Stomach smooth muscle (tissue), 2 donors: ENCODE results near the gene CTSF.
"Not testable (repeated sequence)": the region's sequence is repeated elsewhere in the genome, so short reads cannot be mapped to it uniquely, and the experiment has no call there.

Experiments
- H3K27ac ChIP-seq: one replicate; pipeline ENCODE4 v1.7.0; 2013; ENCODE audit warnings: mild to moderate bottlenecking, low read length, inconsistent platforms
- H3K27me3 ChIP-seq, 2 donors: one replicate each; pipeline ENCODE4 v1.7.0; 2013; ENCODE audit warnings: low read length in 2 of 2; ENCODE audit not compliant: insufficient read depth in 2 of 2, control insufficient read depth in 1 of 2
- H3K36me3 ChIP-seq, 2 donors: one replicate each; pipeline ENCODE4 v1.7.0; 2013; ENCODE audit warnings: low read length in 2 of 2; ENCODE audit not compliant: control insufficient read depth in 2 of 2, insufficient read depth in 2 of 2
- H3K4me1 ChIP-seq: one replicate; pipeline ENCODE4 v1.7.0; 2013; ENCODE audit warnings: low read length; ENCODE audit not compliant: control insufficient read depth, insufficient read depth
- H3K4me3 ChIP-seq, 2 donors: one replicate each; pipeline ENCODE4 v1.7.0; 2013; ENCODE audit warnings: low read length in 2 of 2
- H3K9ac ChIP-seq, 2 donors: one replicate each; pipeline ENCODE4 v1.7.0; 2013; ENCODE audit warnings: low read length in 2 of 2, mild to moderate bottlenecking in 1 of 2
- H3K9me3 ChIP-seq, 2 donors: one replicate each; pipeline ENCODE4 v1.7.0; 2013; ENCODE audit warnings: low read length in 2 of 2; ENCODE audit not compliant: control insufficient read depth in 2 of 2
- donor health status: healthy.
- donor health status: Pancreatic carcinoma.

The CTSF gene

DNA sequence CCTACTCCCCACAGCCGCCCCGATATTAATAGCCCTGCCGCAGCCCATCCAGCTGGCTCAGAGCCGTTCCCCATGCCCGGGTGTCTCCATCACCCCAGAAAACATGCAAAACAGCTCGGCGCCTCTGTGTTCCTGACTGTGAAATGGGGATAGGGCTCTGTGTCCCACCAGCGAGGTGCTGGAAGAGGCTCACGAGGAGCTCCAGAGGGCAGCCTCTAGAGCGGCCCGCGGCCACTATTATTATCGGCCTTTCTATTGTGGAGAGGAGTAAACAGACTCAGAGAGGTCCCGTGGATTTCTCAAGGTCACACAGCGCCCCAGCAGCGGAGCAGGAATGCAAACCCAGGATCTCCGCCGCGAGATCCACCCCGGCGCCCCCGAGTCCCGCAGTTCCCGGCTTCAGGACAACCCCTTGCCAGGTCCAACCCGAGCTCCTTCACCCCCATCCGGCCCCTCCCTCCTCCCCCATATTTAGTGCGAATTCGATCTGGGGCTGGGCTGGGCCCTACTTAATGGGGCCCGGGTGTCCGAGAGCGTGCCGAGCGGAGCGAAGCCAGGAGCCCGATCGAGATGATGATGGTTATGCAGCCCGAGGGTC, 21.9 kb downstream of the CTSF start, which contains the start of gene ACTN3:
TSS of gene ACTN3 (plus strand) at position 536 of the 598 bp plus-strand sequence. CDS start at position 571, 35 bp downstream.
- Histone ChIP-seq H3K4me1 (peaks cover 33% of the 10 kb centered on the region), H3K27me3 (no peaks in the 10 kb centered on the region)

DNA sequence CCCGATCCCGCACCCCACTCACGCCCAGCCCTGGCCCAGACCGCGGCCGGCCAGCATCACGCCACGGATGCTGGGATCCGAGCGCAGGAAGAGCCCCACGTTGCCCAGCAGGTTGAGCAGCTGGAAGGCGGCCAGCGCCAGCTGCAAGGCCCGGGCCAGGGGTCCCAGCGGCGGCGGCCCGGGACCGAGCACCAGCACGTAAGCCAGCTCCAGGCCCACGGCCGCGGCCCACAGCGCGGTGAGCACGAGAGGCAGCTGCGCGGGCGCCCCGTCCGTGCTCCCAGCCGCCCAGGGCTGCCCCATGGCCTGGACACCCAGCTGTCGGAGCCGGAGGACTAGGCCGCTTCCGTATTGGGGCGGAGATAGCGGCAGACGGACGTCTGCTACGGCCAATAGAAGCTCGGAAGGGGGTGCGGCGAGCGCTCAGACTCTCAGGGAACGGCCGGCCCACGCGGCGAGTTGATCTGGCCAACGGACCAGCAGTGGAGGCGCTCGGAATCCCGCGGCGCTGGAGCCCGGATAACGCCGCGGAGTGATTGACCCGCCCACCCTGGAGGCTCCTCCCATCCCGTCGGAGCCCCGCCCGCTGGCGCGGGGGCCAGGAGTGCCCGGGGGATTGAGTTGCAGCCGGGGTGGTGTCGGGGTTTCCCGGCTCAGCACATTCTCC, 22.6 kb downstream of the CTSF start, which contains the start of gene ZDHHC24:
TSS of gene ZDHHC24 (minus strand) at position 348 of the 667 bp plus-strand sequence. CDS start at position 303, 45 bp downstream.
- peak within 1 kb of the TSS; percentile 78 to 81 for H3K9ac ChIP-seq
- peak within 1 kb of the TSS; percentile 75 to 80 for H3K4me3 ChIP-seq
- peak within 1 kb of the TSS; percentile 60 for H3K27ac ChIP-seq
- H3K36me3 ChIP-seq = peaks cover 11 to 14% of the 10 kb centered on the region in 2 donors
- H3K4me1 ChIP-seq = peaks cover 33% of the 10 kb centered on the region
- no peaks in the 10 kb centered on the region for H3K27me3 ChIP-seq
- H3K9me3 ChIP-seq = no peaks in the 10 kb centered on the region

More for the DNA sequence above, 21.9 kb downstream of the CTSF start, which contains the start of gene ACTN3:
- H3K27ac ChIP-seq = peak within 1 kb of the TSS; percentile 60
- no peaks in the 10 kb centered on the region for H3K9me3 ChIP-seq
- peak within 1 kb of the TSS; percentile 75 to 80 for H3K4me3 ChIP-seq
- peaks cover 10 to 14% of the 10 kb centered on the region in 2 donors for H3K36me3 ChIP-seq
- H3K9ac ChIP-seq = peak within 1 kb of the TSS; percentile 78 to 81

DNA sequence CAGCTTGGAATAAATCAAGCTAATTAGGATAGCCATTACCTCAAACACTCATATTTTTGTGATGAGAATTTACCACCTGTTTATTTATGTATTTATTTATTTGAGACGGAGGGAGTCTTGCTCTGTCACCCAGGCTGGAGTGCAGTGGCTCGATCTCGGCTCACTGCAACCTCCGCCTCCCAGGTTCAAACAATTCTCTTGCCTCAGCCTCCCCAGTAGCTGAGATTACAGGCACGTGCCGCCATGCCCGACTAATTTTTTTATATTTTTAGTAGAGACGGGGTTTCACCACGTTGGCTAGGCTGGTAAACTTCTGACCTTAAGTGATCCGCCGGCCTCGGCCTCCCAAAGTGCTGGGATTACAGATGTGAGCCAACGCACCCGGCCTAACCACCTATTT, 23.5 kb downstream of the CTSF start:
- Histone ChIP-seq H3K9ac (peak overlapping the region; percentile 78 to 81), H3K4me3 (peak overlapping the region; percentile 73 to 80), H3K4me1 (peaks cover 33% of the 10 kb centered on the region), H3K36me3 (peaks cover 13 to 14% of the 10 kb centered on the region in 2 donors)
- H3K9me3 ChIP-seq, H3K27me3 ChIP-seq, H3K27ac ChIP-seq: not testable (repeated sequence)

DNA sequence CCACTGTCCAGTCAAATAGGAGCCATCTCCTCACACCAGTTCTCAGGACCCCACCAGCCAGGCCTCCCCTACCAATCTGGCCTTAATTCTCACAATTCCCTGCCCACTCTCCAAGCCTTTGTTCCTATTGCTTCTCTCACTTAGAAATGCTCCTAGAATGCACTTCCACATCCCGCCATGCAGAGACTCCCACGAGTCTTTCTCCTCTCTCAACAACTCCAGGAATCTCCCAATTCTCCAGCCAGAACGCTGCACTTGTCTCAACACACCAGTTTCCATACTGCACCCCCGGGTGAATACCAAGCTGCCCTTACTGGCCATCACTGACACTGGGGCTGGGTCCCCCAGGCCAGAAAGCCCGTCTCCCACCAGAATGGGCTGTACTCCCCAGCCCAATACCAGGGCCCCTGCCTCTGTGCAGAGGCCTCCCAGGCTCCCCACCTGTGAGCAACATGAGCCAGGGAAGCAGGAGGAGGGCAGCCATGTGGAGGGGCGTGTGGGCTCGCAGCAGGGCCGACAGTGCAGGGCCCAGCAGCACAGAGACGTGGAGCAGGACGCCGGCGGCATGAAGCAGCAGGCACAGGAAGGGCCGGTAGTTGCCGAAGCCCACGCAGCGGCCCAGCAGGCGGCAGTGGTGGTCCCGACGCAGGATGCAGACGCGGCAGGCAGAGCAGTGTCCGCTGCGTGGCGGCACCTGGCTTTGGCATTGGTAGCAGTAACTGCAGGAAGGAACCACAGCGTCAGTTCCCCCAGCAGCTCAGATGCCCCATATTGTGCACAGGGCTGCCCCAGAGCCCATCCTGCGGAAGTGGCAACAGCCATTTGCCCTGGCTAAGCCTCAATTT, 24.9 kb downstream of the CTSF start:
- H3K36me3 ChIP-seq = peaks cover 13 to 14% of the 10 kb centered on the region in 2 donors
- no peaks in the 10 kb centered on the region for H3K9me3 ChIP-seq
- peak overlapping the region in 1 of 2 donors; percentile 44 for H3K4me3 ChIP-seq
- H3K27ac ChIP-seq = no peak overlapping the region
- H3K27me3 ChIP-seq = no peaks in the 10 kb centered on the region
- peaks cover 33% of the 10 kb centered on the region for H3K4me1 ChIP-seq
- H3K9ac ChIP-seq = peak overlapping the region in 1 of 2 donors; percentile 47

DNA sequence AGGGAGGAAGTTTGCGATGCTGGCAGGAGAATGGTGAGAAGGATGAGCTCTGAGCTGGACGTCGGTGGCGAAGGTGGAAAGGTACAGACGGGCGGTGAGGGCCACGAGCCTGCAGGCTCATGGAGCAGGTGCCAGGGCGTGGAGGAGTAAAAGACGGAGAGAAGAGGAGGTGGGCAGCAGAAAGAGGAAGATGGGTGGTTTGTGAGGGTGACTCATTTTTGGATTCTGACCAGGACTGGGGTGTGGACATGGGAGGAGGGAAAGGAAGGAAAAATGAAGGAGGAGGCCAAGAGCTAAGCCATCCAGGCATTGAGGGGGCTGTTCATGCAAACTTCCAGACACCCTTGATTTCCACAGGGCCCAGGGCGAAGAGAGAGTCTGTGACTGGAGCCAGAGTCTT, 26.0 kb downstream of the CTSF start:
- peaks cover 13 to 14% of the 10 kb centered on the region in 2 donors for H3K36me3 ChIP-seq
- H3K9me3 ChIP-seq = no peaks in the 10 kb centered on the region
- no peak overlapping the region for H3K9ac ChIP-seq
- no peak overlapping the region for H3K27ac ChIP-seq
- H3K4me1 ChIP-seq = peaks cover 33% of the 10 kb centered on the region
- no peaks in the 10 kb centered on the region for H3K27me3 ChIP-seq
- no peak overlapping the region for H3K4me3 ChIP-seq

DNA sequence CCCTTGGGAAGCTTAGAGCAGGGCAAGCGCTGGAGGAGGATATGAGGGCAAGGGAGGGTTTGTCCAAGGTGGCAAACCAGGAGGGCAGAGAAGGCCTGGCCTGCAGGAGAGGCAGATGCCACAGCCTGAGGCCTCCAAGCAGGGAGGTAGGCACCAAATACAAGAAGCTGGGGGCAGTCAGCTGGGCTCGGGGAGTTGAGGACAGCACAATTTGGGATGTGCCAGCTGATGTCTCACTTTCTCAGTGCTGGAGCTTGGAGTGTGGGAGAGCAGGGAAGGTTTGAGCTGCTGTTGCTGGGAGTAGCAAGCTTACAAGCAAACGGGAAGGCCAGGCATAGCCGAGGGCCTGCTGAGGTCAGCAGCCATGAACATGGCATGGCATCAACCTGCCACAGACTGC, 26.5 kb downstream of the CTSF start:
- no peak overlapping the region for H3K27ac ChIP-seq
- H3K4me3 ChIP-seq = no peak overlapping the region
- H3K36me3 ChIP-seq = peaks cover 13 to 14% of the 10 kb centered on the region in 2 donors
- no peak overlapping the region for H3K9ac ChIP-seq
- H3K9me3 ChIP-seq = no peaks in the 10 kb centered on the region
- H3K27me3 ChIP-seq = no peaks in the 10 kb centered on the region
- H3K4me1 ChIP-seq = peaks cover 32% of the 10 kb centered on the region

DNA sequence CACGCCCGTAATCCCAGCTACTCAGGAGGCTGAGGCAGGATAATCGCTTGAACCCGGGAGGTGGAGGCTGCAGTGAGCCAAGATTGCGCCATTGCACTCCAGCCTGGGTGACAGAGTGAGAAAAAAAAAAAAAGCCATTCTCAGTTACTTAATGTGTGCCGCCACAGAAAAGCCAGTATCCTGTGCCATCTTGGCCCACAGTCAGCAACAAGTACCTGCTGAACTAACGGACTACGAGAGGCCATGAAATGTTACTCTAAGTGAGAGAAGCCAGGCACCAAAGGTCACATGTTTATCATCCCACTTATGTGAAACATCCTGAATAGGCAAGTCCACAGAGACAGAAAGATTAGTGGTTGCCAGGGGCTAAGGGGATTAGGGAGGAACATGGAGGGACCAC, 27.8 kb downstream of the CTSF start:
- Histone ChIP-seq H3K36me3 (peaks cover 13 to 16% of the 10 kb centered on the region in 2 donors), H3K4me1 (peaks cover 22% of the 10 kb centered on the region)
- not testable (repeated sequence) for H3K9ac ChIP-seq, H3K27ac ChIP-seq, H3K4me3 ChIP-seq, H3K9me3 ChIP-seq, H3K27me3 ChIP-seq

DNA sequence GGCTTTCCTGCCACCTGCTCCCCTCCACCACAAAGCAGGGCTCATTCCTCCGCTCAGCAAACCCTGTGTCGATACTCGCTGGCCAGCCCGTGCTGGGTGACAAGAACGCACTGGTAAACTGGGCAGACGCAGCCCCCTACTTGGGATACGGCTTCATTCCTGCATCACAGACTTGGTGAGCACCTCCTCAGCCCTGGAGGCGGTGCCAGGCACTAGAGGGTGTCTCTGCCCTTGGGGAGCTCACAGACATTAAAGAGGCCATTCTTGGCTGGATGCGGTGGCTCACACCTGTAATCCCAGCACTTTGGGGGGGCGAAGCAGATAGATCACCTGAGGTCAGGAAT, 28.6 kb downstream of the CTSF start:
- Histone ChIP-seq H3K4me1 (peaks cover 14% of the 10 kb centered on the region), H3K4me3 (no peak overlapping the region), H3K9ac (no peak overlapping the region), H3K36me3 (peaks cover 16 to 17% of the 10 kb centered on the region in 2 donors), H3K9me3 (no peaks in the 10 kb centered on the region), H3K27me3 (no peaks in the 10 kb centered on the region), H3K27ac (no peak overlapping the region)

DNA sequence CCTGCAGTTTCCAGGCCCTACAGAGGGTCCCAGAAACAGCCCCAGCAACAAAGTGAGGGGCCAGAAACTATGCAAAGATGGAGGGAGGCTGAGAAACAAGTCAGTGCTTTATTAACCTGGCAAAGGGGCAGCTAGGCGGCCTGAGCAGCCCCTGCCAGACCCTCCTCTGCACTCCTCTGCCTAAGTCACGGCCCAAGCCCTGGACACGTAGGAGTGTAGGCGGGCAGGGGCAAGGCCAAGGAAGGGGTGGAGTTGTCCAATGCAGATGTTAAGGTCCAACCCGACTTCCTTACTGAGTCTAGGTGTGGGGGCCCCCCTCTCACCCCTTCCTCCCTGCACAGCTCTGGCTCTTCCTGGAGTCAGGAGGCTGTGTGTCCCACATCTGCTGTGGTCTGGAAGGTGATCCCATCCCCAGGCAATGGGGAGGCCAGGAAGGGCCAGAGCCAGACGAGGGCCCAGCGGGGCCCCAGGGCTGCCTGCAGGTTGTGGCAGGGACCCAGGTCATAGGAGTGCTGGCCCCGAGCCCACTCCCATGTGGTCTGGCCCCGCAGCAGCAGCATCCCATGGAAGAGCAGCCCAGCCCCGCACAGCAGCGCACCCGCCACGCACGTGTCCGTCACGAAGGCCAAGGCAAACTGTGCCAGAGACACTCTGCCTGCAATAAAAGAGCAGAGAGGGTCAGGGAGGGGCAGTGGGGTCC, 29.1 kb downstream of the CTSF start:
- Histone ChIP-seq H3K9me3 (no peaks in the 10 kb centered on the region), H3K27ac (no peak overlapping the region), H3K4me3 (no peak overlapping the region), H3K9ac (no peak overlapping the region), H3K27me3 (no peaks in the 10 kb centered on the region), H3K36me3 (peaks cover 16 to 17% of the 10 kb centered on the region in 2 donors), H3K4me1 (peaks cover 13% of the 10 kb centered on the region)

DNA sequence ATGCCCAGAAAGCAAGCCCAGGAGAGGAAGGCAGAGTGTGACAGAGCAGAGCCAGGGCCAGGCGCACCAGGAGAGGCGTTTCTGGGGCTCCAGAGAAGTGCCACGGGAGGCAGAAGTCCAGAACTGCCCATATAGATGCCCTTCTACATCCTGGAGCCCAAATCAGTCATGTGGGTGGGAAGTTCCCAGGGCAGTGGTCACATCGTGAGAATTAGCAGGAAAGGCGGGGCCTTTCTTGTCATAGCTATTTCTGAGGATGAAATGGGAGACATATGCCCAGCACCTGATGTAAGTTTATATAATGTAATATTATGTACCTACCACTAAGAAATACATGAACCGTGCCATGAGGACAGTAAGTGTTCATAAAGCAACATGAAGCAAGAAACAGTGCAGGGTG, 35.6 kb downstream of the CTSF start:
- H3K9ac ChIP-seq = no peak overlapping the region
- no peak overlapping the region for H3K27ac ChIP-seq
- no peaks in the 10 kb centered on the region for H3K9me3 ChIP-seq
- H3K4me1 ChIP-seq = no peaks in the 10 kb centered on the region
- H3K36me3 ChIP-seq = peaks cover 15 to 27% of the 10 kb centered on the region in 2 donors
- no peak overlapping the region for H3K4me3 ChIP-seq
- H3K27me3 ChIP-seq = no peaks in the 10 kb centered on the region
